ENCODE data around the gene NOTCH3. TPM values are rescaled to one million over a fixed set of nuclear protein-coding genes. Genes with fewer than 3 reads are reported as not detected.

The NOTCH3 gene
- total RNA-seq, 4 donors from 2014 or later: 19.1 to 54.8 (median 35.4) TPM

GRCh38 chr19:15191982-15192381, 8.8 kb downstream of the NOTCH3 start:
- WGBS, 2 donors (ENCODE audit: low coverage in 1 of 2): 93% methylated on average over 9 of the region's 18 CpGs; no CpG with 5 or more reads in 1 of the 2 donors

GRCh38 chr19:15191514-15191913, 9.3 kb downstream of the NOTCH3 start:
- no peak for ATAC-seq
- H3K27ac ChIP-seq: no peak overlapping the region
- WGBS, 2 donors (ENCODE audit: low coverage in 1 of 2): 60 to 78% methylated on average over 1 to 7 of the region's 18 CpGs
- peaks cover 0 to 13% (median 4%) of the 10 kb centered on the region in 3 donors for H3K4me1 ChIP-seq
- no peaks in the 10 kb centered on the region for H3K36me3 ChIP-seq
- no peak overlapping the region for H3K4me3 ChIP-seq
- H3K27me3 ChIP-seq: peaks cover 49% of the 10 kb centered on the region
- H3K9me3 ChIP-seq: no peaks in the 10 kb centered on the region
- TF ChIP-seq CTCF (IDR thresholded peaks at IDR 0.05): no peak
- no peak for TF ChIP-seq EP300 (IDR thresholded peaks at IDR 0.05)
- TF ChIP-seq POLR2A (IDR thresholded peaks at IDR 0.05): no peak
- TF ChIP-seq POLR2AphosphoS5 (IDR thresholded peaks at IDR 0.05): no peak

More at GRCh38 chr19:15191982-15192381, 8.8 kb downstream of the NOTCH3 start:
- Histone ChIP-seq H3K36me3 (no peaks in the 10 kb centered on the region), H3K9me3 (no peaks in the 10 kb centered on the region), H3K27me3 (peaks cover 54% of the 10 kb centered on the region), H3K4me3 (no peak overlapping the region), H3K4me1 (peaks cover 0 to 13% (median 4%) of the 10 kb centered on the region in 3 donors), H3K27ac (no peak overlapping the region)
- ATAC-seq: no peak
- TF ChIP-seq POLR2AphosphoS5 (IDR thresholded peaks at IDR 0.05) (no peak), POLR2A (IDR thresholded peaks at IDR 0.05) (no peak), EP300 (IDR thresholded peaks at IDR 0.05) (no peak), CTCF (IDR thresholded peaks at IDR 0.05) (no peak)

GRCh38 chr19:15188851-15189250, 11.9 kb downstream of the NOTCH3 start:
- Histone ChIP-seq H3K4me1 (no peaks in the 10 kb centered on the region), H3K27ac (no peak overlapping the region), H3K4me3 (no peak overlapping the region), H3K36me3 (no peaks in the 10 kb centered on the region), H3K9me3 (no peaks in the 10 kb centered on the region), H3K27me3 (peaks cover 22% of the 10 kb centered on the region)
- WGBS, 2 donors (ENCODE audit: low coverage in 1 of 2): 100% methylated on average over 1 of the region's 24 CpGs; no CpG with 5 or more reads in 1 of the 2 donors
- no peak for TF ChIP-seq POLR2AphosphoS5 (IDR thresholded peaks at IDR 0.05)
- TF ChIP-seq CTCF (IDR thresholded peaks at IDR 0.05): no peak
- no peak for TF ChIP-seq EP300 (IDR thresholded peaks at IDR 0.05)
- no peak for TF ChIP-seq POLR2A (IDR thresholded peaks at IDR 0.05)
- ATAC-seq: no peak

- Histone ChIP-seq H3K27me3 (peaks cover 11% of the 10 kb centered on the region), H3K9me3 (no peaks in the 10 kb centered on the region), H3K4me3 (no peak overlapping the region), H3K27ac (no peak overlapping the region), H3K36me3 (no peaks in the 10 kb centered on the region), H3K4me1 (no peaks in the 10 kb centered on the region)
- ATAC-seq: no peak
- 89 to 91% methylated on average over 5 to 14 of the region's 38 CpGs for WGBS, 2 donors (ENCODE audit: low coverage in 1 of 2)
- TF ChIP-seq CTCF (IDR thresholded peaks at IDR 0.05): no peak
- no peak for TF ChIP-seq POLR2A (IDR thresholded peaks at IDR 0.05)
- no peak for TF ChIP-seq EP300 (IDR thresholded peaks at IDR 0.05)
- no peak for TF ChIP-seq POLR2AphosphoS5 (IDR thresholded peaks at IDR 0.05)
Observed at GRCh38 chr19:15187026-15188007, 13.5 kb downstream of the NOTCH3 start.

All from gastroesophageal sphincter (tissue), 4 donors.